ENCODE data around the gene MAPK7. TPM values are rescaled to one million over a fixed set of nuclear protein-coding genes. Genes with fewer than 3 reads are reported as not detected.

Gene MAPK7
- total RNA-seq, 4 donors from 2014 or later, result 7.3 to 12.5 (median 10.4) TPM

GRCh38 chr17:19369846-19370492, 8.3 kb upstream of the MAPK7 start:
- Histone ChIP-seq H3K27ac (peak overlapping the region in 1 of 4 donors; percentile 18), H3K9me3 (no peaks in the 10 kb centered on the region), H3K4me3 (no peak overlapping the region), H3K27me3 (no peaks in the 10 kb centered on the region), H3K36me3 (no peaks in the 10 kb centered on the region), H3K4me1 (no peaks in the 10 kb centered on the region)
- in situ Hi-C loops (cut with MboI; ENCODE audit: low sequenced_read_pairs in 4 of 4), result loop anchor here (5.0 to 25.0 kb wide), 4 partner anchors 77 to 395 kb away; partner anchors contain the start of gene ALDH3A2 (in 1 of the 4)
- ATAC-seq, result no peak
- intact Hi-C loops (cut with DNase I; ENCODE audit: low total_unique reads), result loop anchor here (10.0 kb wide), 1 partner anchor 165 kb away; the partner anchor contains the start of gene SLC47A1
- TF ChIP-seq CTCF (IDR thresholded peaks at IDR 0.05 in 4 of 5, conservative IDR thresholded peaks at IDR 0.05 in 1 of 5), result no peak
- TF ChIP-seq POLR2A (IDR thresholded peaks at IDR 0.05), result no peak
- DNase-seq, result no peak

- no peaks in the 10 kb centered on the region for H3K9me3 ChIP-seq
- peak; percentile 36 to 56 for ATAC-seq
- in situ Hi-C loops (cut with MboI; ENCODE audit: low sequenced_read_pairs in 4 of 4) (loop anchor here (25.0 kb wide), 2 partner anchors 267 to 392 kb away; partner anchors contain the start of gene ALDH3A2 (in 1 of the 4)), intact Hi-C loops (cut with DNase I; ENCODE audit: low total_unique reads) (loop anchor here (10.0 kb wide), 1 partner anchor 164 kb away; the partner anchor contains the start of gene SLC47A1)
- no peaks in the 10 kb centered on the region for H3K27me3 ChIP-seq
- no peak overlapping the region for H3K4me3 ChIP-seq
- no peaks in the 10 kb centered on the region for H3K36me3 ChIP-seq
- DNase-seq, result no peak
- TF ChIP-seq CTCF (IDR thresholded peaks at IDR 0.05 in 4 of 5, conservative IDR thresholded peaks at IDR 0.05 in 1 of 5) (no peak), POLR2A (IDR thresholded peaks at IDR 0.05) (no peak)
- no peaks in the 10 kb centered on the region for H3K4me1 ChIP-seq
- H3K27ac ChIP-seq, result no peak overlapping the region
Observed at GRCh38 chr17:19370493-19370960, 7.8 kb upstream of the MAPK7 start.

- no peak overlapping the region for H3K4me3 ChIP-seq
- intact Hi-C loops (cut with DNase I; ENCODE audit: low total_unique reads), result loop anchor here (10.0 kb wide), 1 partner anchor 163 kb away; the partner anchor contains the start of gene SLC47A1
- no peaks in the 10 kb centered on the region for H3K36me3 ChIP-seq
- no peaks in the 10 kb centered on the region for H3K9me3 ChIP-seq
- ATAC-seq, result no peak
- H3K4me1 ChIP-seq, result no peaks in the 10 kb centered on the region
- no peak for DNase-seq
- in situ Hi-C loops (cut with MboI; ENCODE audit: low sequenced_read_pairs in 4 of 4), result loop anchor here (25.0 kb wide), 2 partner anchors 266 to 391 kb away; partner anchors contain the start of gene ALDH3A2 (in 1 of the 4)
- H3K27ac ChIP-seq, result no peak overlapping the region
- TF ChIP-seq CTCF (IDR thresholded peaks at IDR 0.05 in 4 of 5, conservative IDR thresholded peaks at IDR 0.05 in 1 of 5), result no peak
- no peak for TF ChIP-seq POLR2A (IDR thresholded peaks at IDR 0.05)
- no peaks in the 10 kb centered on the region for H3K27me3 ChIP-seq
Observed at GRCh38 chr17:19371259-19372010, 6.9 kb upstream of the MAPK7 start.

GRCh38 chr17:19372011-19372370, 6.3 kb upstream of the MAPK7 start:
- intact Hi-C loops (cut with DNase I; ENCODE audit: low total_unique reads), result loop anchor here (10.0 kb wide), 1 partner anchor 163 kb away; the partner anchor contains the start of gene SLC47A1
- ATAC-seq, result no peak
- no peak for DNase-seq
- TF ChIP-seq POLR2A (IDR thresholded peaks at IDR 0.05) (no peak), CTCF (IDR thresholded peaks at IDR 0.05 in 4 of 5, conservative IDR thresholded peaks at IDR 0.05 in 1 of 5) (no peak)
- no peaks in the 10 kb centered on the region for H3K36me3 ChIP-seq
- no peak overlapping the region for H3K4me3 ChIP-seq
- H3K27me3 ChIP-seq, result no peaks in the 10 kb centered on the region
- H3K4me1 ChIP-seq, result peaks cover 3 to 5% of the 10 kb centered on the region in 2 donors
- in situ Hi-C loops (cut with MboI; ENCODE audit: low sequenced_read_pairs in 4 of 4), result loop anchor here (25.0 kb wide), 2 partner anchors 265 to 390 kb away; partner anchors contain the start of gene ALDH3A2 (in 1 of the 4)
- no peaks in the 10 kb centered on the region for H3K9me3 ChIP-seq
- no peak overlapping the region for H3K27ac ChIP-seq

All from gastrocnemius medialis (tissue), 4 donors.